HepG2 (cell line): ENCODE results near the gene ZNRD2. TPM values are rescaled to one million over a fixed set of nuclear protein-coding genes. Genes with fewer than 3 reads are reported as not detected.

ENCODE experiments used
- DPF2 ChIP-seq: sonication (generic); formaldehyde crosslinking; IDR thresholded peaks from 2 replicates; pipeline ENCODE4 v1.4.0; 2020; ENCODE audit warnings: mild to moderate bottlenecking, low read depth, missing genetic modification reagents, borderline replicate concordance
- ETV6 ChIP-seq: sonication (generic); formaldehyde crosslinking; conservative IDR thresholded peaks from 2 replicates; pipeline ENCODE4 v1.4.0; 2020; ENCODE audit warnings: missing genetic modification reagents
- KDM3A ChIP-seq: IDR thresholded peaks from 2 replicates; pipeline ENCODE4 v1.6.1; 2018; ENCODE audit warnings: low read depth, missing compliant biosample characterization
- MAZ ChIP-seq, 2 experiments: sonication (generic) in 1 of 2; formaldehyde crosslinking in 1 of 2; IDR thresholded peaks; 2 replicates each; pipeline versions ENCODE4 v1.5.0 to v1.6.1; 2012 to 2020; ENCODE audit warnings: low read depth in 2 of 2, mild to moderate bottlenecking in 2 of 2, borderline replicate concordance in 1 of 2, improper control_type of control experiment in 1 of 2, low read length in 1 of 2, missing genetic modification reagents in 1 of 2, moderate library complexity in 1 of 2
- MXD4 ChIP-seq: IDR thresholded peaks from 2 replicates; pipeline ENCODE4 v1.6.1; 2016; ENCODE audit warnings: mild to moderate bottlenecking, missing biosample characterization, missing genetic modification reagents
- NCOR1 ChIP-seq: fragments of 200-600 bp; sonication (generic); IDR thresholded peaks from 2 replicates; pipeline ENCODE4 v1.7.0; 2017; ENCODE audit warnings: antibody characterized with exemption, low read length, borderline replicate concordance
- PHF20 ChIP-seq: sonication (generic); formaldehyde crosslinking; IDR thresholded peaks from 2 replicates; pipeline ENCODE4 v1.5.0; 2020; ENCODE audit warnings: mild to moderate bottlenecking, missing genetic modification reagents
- PRPF4 ChIP-seq: fragments of 200-400 bp; formaldehyde crosslinking; IDR thresholded peaks from 2 replicates; pipeline ENCODE4 v1.6.1; 2016; ENCODE audit warnings: low read length, low read depth; ENCODE audit not compliant: poor library complexity, severe bottlenecking
- RARA ChIP-seq: IDR thresholded peaks from 2 replicates; pipeline ENCODE4 v1.6.1; 2016; ENCODE audit warnings: missing genetic modification reagents, missing compliant biosample characterization
- SAP130 ChIP-seq: IDR thresholded peaks from 2 replicates; pipeline ENCODE4 v1.6.1; 2016; ENCODE audit warnings: low read depth
- YY1 ChIP-seq: IDR thresholded peaks from 2 replicates; pipeline ENCODE4 v1.6.1; 2011; ENCODE audit warnings: low read length, low read depth, moderate library complexity, mild to moderate bottlenecking; ENCODE audit not compliant: insufficient read depth, insufficient replicate concordance
- ZNF33A ChIP-seq: sonication (generic); formaldehyde crosslinking; IDR thresholded peaks from 2 replicates; pipeline ENCODE4 v1.5.1; 2020; ENCODE audit warnings: missing genetic modification reagents, mild to moderate bottlenecking, moderate library complexity, borderline replicate concordance
- ZNF383 ChIP-seq: sonication (generic); formaldehyde crosslinking; IDR thresholded peaks from 2 replicates; pipeline ENCODE4 v1.4.0; 2020; ENCODE audit warnings: missing genetic modification reagents, mild to moderate bottlenecking, borderline replicate concordance
- ZNF547 ChIP-seq: sonication (generic); formaldehyde crosslinking; IDR thresholded peaks from 2 replicates; pipeline ENCODE4 v1.5.1; 2020; ENCODE audit warnings: mild to moderate bottlenecking, missing genetic modification reagents
- ZNF605 ChIP-seq: sonication (generic); formaldehyde crosslinking; IDR thresholded peaks from 2 replicates; pipeline ENCODE4 v1.8.0; 2022; ENCODE audit warnings: mild to moderate bottlenecking, missing genetic modification reagents
- ZSCAN31 ChIP-seq: sonication (generic); formaldehyde crosslinking; IDR thresholded peaks from 2 replicates; pipeline ENCODE4 v1.5.0; 2020; ENCODE audit warnings: low read depth, mild to moderate bottlenecking, missing genetic modification reagents
- polyA plus RNA-seq, 8 experiments: library from polyadenylated mRNA; depleted of rRNA in 3 of 8; stranded (reverse) in 7 of 8; unstranded in 1 of 8; fragments of >200 nt; fragmentation: Illumina TruSeq in 4 of 8; extraction: Trizol in 4 of 8; gene quantifications; 2 replicates each; pipeline versions ENCODE4 v1.2.1 to v1.2.3, GENCODE V29; 2011 to 2016; ENCODE audit warnings: low read depth in 4 of 8, missing spikeins in 1 of 8, mixed read lengths in 1 of 8; ENCODE audit not compliant: insufficient read depth in 1 of 8
- total RNA-seq, 5 experiments: library from RNA; depleted of rRNA; stranded (reverse); fragments of >200 nt; fragmentation: Illumina TruSeq; extraction: Trizol; gene quantifications; 2 replicates each; pipeline ENCODE4 v1.2.3, GENCODE V29; 2016; ENCODE audit warnings: low read depth in 1 of 5
- TF ChIP-seq, protein P1 (sequence below): sonication (generic); formaldehyde crosslinking; IDR thresholded peaks from 2 replicates; pipeline ENCODE4 v1.5.1; 2020; ENCODE audit warnings: missing genetic modification reagents, mild to moderate bottlenecking, borderline replicate concordance
- TF ChIP-seq, protein P2 (sequence below): sonication (generic); formaldehyde crosslinking; IDR thresholded peaks from 2 replicates; pipeline ENCODE4 v1.8.1; 2023; ENCODE audit warnings: mild to moderate bottlenecking, missing genetic modification reagents, borderline replicate concordance
- TF ChIP-seq, protein P3 (sequence below): sonication (generic); formaldehyde crosslinking; IDR thresholded peaks from 2 replicates; pipeline ENCODE4 v1.4.0; 2020; ENCODE audit warnings: missing genetic modification reagents
- TF ChIP-seq, protein P4 (sequence below): sonication (generic); formaldehyde crosslinking; IDR thresholded peaks from 2 replicates; pipeline ENCODE4 v1.4.0; 2020; ENCODE audit warnings: missing genetic modification reagents

The ZNRD2 gene
- total and polyA plus RNA-seq, 2 of the 13 experiments (the other 11 are each of a cell fraction or from before 2014, with no cell fraction given) = 29.2 to 34.0 TPM

DNA sequence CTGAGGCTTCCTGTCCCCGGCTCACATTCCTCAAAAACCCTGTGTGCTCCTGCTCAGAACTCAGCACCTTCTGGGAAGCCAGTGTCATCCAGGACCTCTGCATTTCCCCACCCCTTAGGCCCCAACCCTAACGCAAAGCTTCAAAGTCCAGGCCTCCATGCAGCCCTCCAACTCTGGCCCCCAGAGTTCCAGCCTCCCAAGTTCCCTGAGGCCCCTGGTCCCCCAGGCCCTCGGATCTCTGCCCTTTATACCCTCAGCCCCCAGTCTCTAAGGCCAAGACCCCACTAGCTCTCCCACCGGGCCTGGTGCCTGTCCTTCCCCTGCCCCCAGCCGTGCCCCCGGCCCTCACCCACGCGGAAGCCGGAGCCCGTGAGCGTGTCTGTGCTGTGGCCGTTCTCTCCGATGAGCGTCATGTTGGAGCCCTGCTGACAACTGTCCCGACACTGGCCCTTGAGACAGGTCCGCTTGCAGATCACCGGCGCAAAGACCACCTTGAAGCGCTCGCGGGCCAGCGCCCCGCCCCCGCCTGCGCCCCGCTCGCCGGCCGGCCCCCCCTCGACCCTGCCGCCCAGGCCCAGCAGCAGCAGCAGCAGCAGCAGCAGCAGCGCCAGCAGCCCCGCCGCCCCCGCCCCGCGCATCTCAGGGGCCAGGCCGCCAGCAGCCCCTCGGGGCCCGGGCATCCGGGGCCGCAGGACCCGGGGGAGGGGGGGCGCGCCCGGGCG lies 12.8 kb upstream of the ZNRD2 start (continued):
- TF ChIP-seq, protein P1, sequence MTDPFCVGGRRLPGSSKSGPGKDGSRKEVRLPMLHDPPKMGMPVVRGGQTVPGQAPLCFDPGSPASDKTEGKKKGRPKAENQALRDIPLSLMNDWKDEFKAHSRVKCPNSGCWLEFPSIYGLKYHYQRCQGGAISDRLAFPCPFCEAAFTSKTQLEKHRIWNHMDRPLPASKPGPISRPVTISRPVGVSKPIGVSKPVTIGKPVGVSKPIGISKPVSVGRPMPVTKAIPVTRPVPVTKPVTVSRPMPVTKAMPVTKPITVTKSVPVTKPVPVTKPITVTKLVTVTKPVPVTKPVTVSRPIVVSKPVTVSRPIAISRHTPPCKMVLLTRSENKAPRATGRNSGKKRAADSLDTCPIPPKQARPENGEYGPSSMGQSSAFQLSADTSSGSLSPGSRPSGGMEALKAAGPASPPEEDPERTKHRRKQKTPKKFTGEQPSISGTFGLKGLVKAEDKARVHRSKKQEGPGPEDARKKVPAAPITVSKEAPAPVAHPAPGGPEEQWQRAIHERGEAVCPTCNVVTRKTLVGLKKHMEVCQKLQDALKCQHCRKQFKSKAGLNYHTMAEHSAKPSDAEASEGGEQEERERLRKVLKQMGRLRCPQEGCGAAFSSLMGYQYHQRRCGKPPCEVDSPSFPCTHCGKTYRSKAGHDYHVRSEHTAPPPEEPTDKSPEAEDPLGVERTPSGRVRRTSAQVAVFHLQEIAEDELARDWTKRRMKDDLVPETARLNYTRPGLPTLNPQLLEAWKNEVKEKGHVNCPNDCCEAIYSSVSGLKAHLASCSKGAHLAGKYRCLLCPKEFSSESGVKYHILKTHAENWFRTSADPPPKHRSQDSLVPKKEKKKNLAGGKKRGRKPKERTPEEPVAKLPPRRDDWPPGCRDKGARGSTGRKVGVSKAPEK (CRISPR knock-in tag) = peak; percentile 49; the same call in 1 of the 2 replicates
- TF ChIP-seq, protein P2, sequence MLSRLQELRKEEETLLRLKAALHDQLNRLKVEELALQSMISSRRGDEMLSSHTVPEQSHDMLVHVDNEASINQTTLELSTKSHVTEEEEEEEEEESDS (CRISPR knock-in tag) = no peak
- TF ChIP-seq RARA (CRISPR knock-in tag) = 0 out of 2 replicates have a peak, but pooled peaks have one; percentile 9
- no peak for TF ChIP-seq PRPF4
- TF ChIP-seq ZNF383 (CRISPR knock-in tag) = no peak
- TF ChIP-seq ZNF33A (CRISPR knock-in tag) = no peak
- TF ChIP-seq NCOR1 = 0 out of 2 replicates have a peak, but pooled peaks have one; percentile 28
- peak; percentile 19; the same call in 1 of the 2 replicates for TF ChIP-seq PHF20 (CRISPR knock-in tag)
- peak; percentile 75 for TF ChIP-seq SAP130
- TF ChIP-seq ETV6 (CRISPR knock-in tag) = 0 out of 2 replicates have a peak, but pooled peaks have one; percentile 26
- 0 out of 2 replicates have a peak, but pooled peaks have one; percentile 55 for TF ChIP-seq MXD4 (CRISPR knock-in tag)
- peak; percentile 20; the same call in 1 of the 2 replicates for TF ChIP-seq ZNF547 (CRISPR knock-in tag)
- TF ChIP-seq DPF2 = no peak
- TF ChIP-seq, protein P3, sequence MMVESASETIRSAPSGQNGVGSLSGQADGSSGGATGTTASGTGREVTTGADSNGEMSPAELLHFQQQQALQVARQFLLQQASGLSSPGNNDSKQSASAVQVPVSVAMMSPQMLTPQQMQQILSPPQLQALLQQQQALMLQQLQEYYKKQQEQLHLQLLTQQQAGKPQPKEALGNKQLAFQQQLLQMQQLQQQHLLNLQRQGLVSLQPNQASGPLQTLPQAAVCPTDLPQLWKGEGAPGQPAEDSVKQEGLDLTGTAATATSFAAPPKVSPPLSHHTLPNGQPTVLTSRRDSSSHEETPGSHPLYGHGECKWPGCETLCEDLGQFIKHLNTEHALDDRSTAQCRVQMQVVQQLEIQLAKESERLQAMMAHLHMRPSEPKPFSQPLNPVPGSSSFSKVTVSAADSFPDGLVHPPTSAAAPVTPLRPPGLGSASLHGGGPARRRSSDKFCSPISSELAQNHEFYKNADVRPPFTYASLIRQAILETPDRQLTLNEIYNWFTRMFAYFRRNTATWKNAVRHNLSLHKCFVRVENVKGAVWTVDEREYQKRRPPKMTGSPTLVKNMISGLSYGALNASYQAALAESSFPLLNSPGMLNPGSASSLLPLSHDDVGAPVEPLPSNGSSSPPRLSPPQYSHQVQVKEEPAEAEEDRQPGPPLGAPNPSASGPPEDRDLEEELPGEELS (CRISPR knock-in tag) = 0 out of 2 replicates have a peak, but pooled peaks have one; percentile 19
- TF ChIP-seq, protein P4, sequence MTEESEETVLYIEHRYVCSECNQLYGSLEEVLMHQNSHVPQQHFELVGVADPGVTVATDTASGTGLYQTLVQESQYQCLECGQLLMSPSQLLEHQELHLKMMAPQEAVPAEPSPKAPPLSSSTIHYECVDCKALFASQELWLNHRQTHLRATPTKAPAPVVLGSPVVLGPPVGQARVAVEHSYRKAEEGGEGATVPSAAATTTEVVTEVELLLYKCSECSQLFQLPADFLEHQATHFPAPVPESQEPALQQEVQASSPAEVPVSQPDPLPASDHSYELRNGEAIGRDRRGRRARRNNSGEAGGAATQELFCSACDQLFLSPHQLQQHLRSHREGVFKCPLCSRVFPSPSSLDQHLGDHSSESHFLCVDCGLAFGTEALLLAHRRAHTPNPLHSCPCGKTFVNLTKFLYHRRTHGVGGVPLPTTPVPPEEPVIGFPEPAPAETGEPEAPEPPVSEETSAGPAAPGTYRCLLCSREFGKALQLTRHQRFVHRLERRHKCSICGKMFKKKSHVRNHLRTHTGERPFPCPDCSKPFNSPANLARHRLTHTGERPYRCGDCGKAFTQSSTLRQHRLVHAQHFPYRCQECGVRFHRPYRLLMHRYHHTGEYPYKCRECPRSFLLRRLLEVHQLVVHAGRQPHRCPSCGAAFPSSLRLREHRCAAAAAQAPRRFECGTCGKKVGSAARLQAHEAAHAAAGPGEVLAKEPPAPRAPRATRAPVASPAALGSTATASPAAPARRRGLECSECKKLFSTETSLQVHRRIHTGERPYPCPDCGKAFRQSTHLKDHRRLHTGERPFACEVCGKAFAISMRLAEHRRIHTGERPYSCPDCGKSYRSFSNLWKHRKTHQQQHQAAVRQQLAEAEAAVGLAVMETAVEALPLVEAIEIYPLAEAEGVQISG (CRISPR knock-in tag) = peak; percentile 45
- TF ChIP-seq MAZ (IDR thresholded peaks at IDR 0.05; ENCODE audit: borderline replicate concordance, low read depth, low read length) = 0 out of 2 replicates have a peak, but pooled peaks have one; percentile 47
- peak; percentile 77 for TF ChIP-seq MAZ (CRISPR knock-in tag; IDR thresholded peaks at IDR 0.05; ENCODE audit: low read depth)
- peak; percentile 44 for TF ChIP-seq YY1
- peak; percentile 44; the same call in 1 of the 2 replicates for TF ChIP-seq ZSCAN31 (CRISPR knock-in tag)
- TF ChIP-seq KDM3A = 0 out of 2 replicates have a peak, but pooled peaks have one; percentile 23
- peak; percentile 70; the same call in 1 of the 2 replicates for TF ChIP-seq ZNF605 (CRISPR knock-in tag)
